ENCODE data around the gene SSTR3.

DNA sequence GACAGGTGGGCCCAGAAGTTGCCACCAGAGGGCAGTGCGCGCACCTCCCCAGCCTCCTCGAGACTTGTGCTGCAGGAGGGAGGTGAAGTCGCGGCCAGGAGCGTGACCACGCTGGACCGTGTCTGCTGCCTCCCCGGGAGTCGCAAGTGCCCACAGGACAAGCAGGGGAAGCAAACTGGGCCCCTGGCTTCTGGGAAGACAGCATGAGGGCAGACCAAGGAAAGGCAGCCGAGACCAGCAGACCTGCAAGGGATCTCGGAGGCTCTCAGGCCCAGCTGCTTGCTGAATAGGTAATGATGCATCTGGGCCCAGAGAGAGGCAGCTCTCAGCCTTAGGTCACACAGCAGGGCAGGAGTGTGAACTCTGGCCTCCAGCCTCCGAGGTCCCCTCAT lies 45.6 kb downstream of the SSTR3 start:
- TF ChIP-seq CTCF (conservative IDR thresholded peaks at IDR 0.05), result peak; percentile 97
- no peak for TF ChIP-seq ZFX (IDR thresholded peaks at IDR 0.05)
